ENCODE measurements around the gene CBX4.

DNA sequence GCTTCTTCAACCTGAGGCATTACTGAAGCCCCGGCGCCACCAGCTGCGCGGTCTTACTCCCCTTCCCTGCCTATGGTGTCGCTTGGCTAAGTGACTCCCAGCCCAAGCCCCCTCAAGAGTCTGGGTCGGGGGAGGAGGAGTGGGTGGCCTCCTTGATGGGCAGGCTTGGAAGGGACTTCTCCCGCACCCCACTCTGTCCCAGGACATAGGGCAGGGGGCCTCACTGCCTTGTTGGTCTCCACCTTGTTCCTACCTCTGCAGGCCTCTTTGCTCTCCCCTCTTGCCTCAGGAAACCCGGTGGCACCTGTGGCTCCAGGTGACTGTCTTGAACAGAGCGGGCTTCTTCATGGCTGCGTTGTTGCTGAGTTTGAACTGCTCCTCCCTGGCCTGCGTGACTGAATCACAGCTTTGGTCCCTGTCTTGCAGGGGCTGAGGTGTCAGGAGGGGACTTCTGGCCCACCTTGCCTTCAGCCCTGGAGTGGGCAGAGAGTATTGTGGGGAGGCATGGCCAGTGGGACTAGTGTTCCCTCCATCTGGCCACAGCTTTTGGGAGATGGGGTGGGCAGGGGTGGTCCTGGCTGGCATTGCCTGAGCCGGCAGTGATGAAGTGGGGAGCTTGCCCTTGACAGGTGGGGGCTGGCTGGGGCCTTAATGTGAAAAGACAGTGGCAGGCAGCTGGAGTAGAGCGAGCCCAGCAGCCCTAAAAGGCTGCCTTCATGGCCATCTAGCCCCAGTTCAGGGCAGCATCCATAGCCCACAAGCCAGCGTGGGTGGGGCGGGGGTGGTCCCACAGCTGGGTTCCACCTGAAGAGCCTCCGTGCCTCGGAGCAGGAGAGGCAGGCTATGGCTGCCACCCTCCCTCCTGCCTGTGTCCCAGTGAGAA is 54.0 kb downstream of the CBX4 start:
- TF ChIP-seq CTCF (IDR thresholded peaks at IDR 0.05; ENCODE audit: insufficient read depth, low read length, poor library complexity, severe bottlenecking) (no peak), EZH2phosphoT487 (conservative IDR thresholded peaks at IDR 0.05; ENCODE audit: low read length) (no peak)

Data from SU-DHL-6 (cell line).